ENCODE measurements around the gene SLC39A11. TPM values are rescaled to one million over a fixed set of nuclear protein-coding genes. Genes with fewer than 3 reads are reported as not detected.
A peak's percentile ranks its signal among the peaks of the same experiment; 100 is the strongest.

Gene SLC39A11
- total RNA-seq, 1 experiment from 2014 or later, result 56.1 TPM

DNA sequence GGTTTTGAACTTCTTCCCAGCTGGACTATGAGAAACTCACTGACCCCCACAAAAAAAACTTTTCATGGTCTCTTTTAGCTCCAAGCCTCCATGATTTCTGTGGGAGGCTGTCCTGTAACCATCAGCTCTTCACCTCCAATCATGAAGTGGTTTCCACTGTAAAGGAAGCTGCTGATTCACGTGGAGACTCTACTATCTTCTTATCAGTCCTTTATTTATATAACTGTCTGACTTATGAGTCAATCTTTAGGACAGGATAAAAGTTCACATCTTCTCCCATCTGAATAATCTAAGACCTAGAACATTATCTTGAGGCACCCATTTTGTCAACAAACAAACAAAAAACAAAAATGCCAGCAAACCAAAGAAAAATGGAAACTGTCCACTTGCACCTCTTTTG is 409.9 kb downstream of the SLC39A11 start:
- TF ChIP-seq TCF7L2 (IDR thresholded peaks at IDR 0.05; ENCODE audit: low read depth, low read length) (no peak), REST (IDR thresholded peaks at IDR 0.05; ENCODE audit: insufficient read depth in 1 of 2, low read depth in 2 of 2, low read length in 1 of 2) (no peak), POLR2AphosphoS5 (IDR thresholded peaks at IDR 0.05; ENCODE audit: low read depth, low read length) (no peak; the same call in 1 of the 2 replicates), SIN3A (IDR thresholded peaks at IDR 0.05; ENCODE audit: borderline replicate concordance, insufficient read depth, low read depth, low read length) (no peak)
- TF ChIP-seq, protein P1, sequence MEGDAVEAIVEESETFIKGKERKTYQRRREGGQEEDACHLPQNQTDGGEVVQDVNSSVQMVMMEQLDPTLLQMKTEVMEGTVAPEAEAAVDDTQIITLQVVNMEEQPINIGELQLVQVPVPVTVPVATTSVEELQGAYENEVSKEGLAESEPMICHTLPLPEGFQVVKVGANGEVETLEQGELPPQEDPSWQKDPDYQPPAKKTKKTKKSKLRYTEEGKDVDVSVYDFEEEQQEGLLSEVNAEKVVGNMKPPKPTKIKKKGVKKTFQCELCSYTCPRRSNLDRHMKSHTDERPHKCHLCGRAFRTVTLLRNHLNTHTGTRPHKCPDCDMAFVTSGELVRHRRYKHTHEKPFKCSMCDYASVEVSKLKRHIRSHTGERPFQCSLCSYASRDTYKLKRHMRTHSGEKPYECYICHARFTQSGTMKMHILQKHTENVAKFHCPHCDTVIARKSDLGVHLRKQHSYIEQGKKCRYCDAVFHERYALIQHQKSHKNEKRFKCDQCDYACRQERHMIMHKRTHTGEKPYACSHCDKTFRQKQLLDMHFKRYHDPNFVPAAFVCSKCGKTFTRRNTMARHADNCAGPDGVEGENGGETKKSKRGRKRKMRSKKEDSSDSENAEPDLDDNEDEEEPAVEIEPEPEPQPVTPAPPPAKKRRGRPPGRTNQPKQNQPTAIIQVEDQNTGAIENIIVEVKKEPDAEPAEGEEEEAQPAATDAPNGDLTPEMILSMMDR (IDR thresholded peaks at IDR 0.05), result no peak
- Histone ChIP-seq H3K36me3 (ENCODE audit: control insufficient read depth, insufficient read depth, low read length) (no peaks in the 10 kb centered on the region), H3K27me3 (ENCODE audit: control insufficient read depth, insufficient read depth, low read length) (no peaks in the 10 kb centered on the region), H3K4me3 (ENCODE audit: low read depth in 2 of 2, low read length in 2 of 2) (0 out of 4 replicates have a peak overlapping the region, but pooled peaks of 1 of the 2 experiments have one; percentile 2), H3K27ac (ENCODE audit: low read length) (peak overlapping the region; percentile 100), H3K4me1 (ENCODE audit: control insufficient read depth, insufficient read depth, low read length) (peaks cover 60% of the 10 kb centered on the region), H3K9me3 (ENCODE audit: control insufficient read depth, insufficient read depth, low read depth, low read length) (no peaks in the 10 kb centered on the region)
- in situ Hi-C loops (cut with HindIII; ENCODE audit: low pct_unique_long_range_greater_than_20kb, low sequenced_read_pairs), result no loop called here
- ChIA-PET CTCF (interaction anchor here (0.7 to 1.8 kb wide), 3 partner anchors 17 to 126 kb away, joined by 4 to 10 read pairs (median 6); no protein-coding TSS in a partner anchor), POLR2A (interaction anchor here (0.7 kb wide), 1 partner anchor 9 kb away, joined by 3 read pairs; no protein-coding TSS in a partner anchor)
- no peak for DNase-seq (ENCODE audit: low read depth, low spot score)
- intact Hi-C loops (cut with micrococcal nuclease; ENCODE audit: unreplicated experiment), result loop anchor here (2.0 to 10.0 kb wide), 2 partner anchors 20 to 118 kb away; no protein-coding TSS in a partner anchor
- TSS peak; percentile 58 for BruUV-seq (replicated peaks)
- ATAC-seq, result no peak

DNA sequence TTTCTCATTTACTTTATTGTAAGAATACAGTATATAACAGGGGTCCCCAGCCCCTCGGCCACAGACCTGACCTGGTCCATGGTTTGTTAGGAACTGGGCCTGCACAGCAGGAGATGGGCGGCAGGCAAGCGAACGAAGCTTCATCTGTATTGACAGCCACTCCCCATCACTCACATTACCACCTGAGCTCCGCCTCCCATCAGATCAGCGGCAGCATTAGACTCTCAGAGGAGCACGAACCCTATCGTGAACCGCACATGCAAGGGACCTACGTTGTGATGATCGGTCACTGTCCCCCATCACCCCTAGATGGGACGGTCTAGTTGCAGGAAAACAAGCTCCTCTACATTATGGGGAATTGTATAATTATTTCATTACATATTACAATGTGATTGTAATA is 410.6 kb downstream of the SLC39A11 start:
- ChIA-PET CTCF (interaction anchor here (1.8 kb wide), 1 partner anchor 125 kb away, joined by 6 read pairs; no protein-coding TSS in a partner anchor), POLR2A (interaction anchor here (0.5 to 0.9 kb wide), 2 partner anchors 14 to 22 kb away, joined by 9 to 12 read pairs; no protein-coding TSS in a partner anchor)
- no peak overlapping the region for H3K4me3 ChIP-seq (ENCODE audit: low read depth in 2 of 2, low read length in 2 of 2)
- in situ Hi-C loops (cut with HindIII; ENCODE audit: low pct_unique_long_range_greater_than_20kb, low sequenced_read_pairs), result no loop called here
- no peaks in the 10 kb centered on the region for H3K36me3 ChIP-seq (ENCODE audit: control insufficient read depth, insufficient read depth, low read length)
- intact Hi-C loops (cut with micrococcal nuclease; ENCODE audit: unreplicated experiment), result loop anchor here (2.0 to 10.0 kb wide), 2 partner anchors 19 to 117 kb away; no protein-coding TSS in a partner anchor
- no peaks in the 10 kb centered on the region for H3K27me3 ChIP-seq (ENCODE audit: control insufficient read depth, insufficient read depth, low read length)
- no peak for ATAC-seq
- no peak for DNase-seq (ENCODE audit: low read depth, low spot score)
- peaks cover 60% of the 10 kb centered on the region for H3K4me1 ChIP-seq (ENCODE audit: control insufficient read depth, insufficient read depth, low read length)
- H3K27ac ChIP-seq (ENCODE audit: low read length), result peak overlapping the region; percentile 100
- BruUV-seq (replicated peaks), result no TSS peak
- H3K9me3 ChIP-seq (ENCODE audit: control insufficient read depth, insufficient read depth, low read depth, low read length), result no peaks in the 10 kb centered on the region
- TF ChIP-seq REST (IDR thresholded peaks at IDR 0.05; ENCODE audit: insufficient read depth in 1 of 2, low read depth in 2 of 2, low read length in 1 of 2), result no peak
- no peak for TF ChIP-seq SIN3A (IDR thresholded peaks at IDR 0.05; ENCODE audit: borderline replicate concordance, insufficient read depth, low read depth, low read length)
- TF ChIP-seq POLR2AphosphoS5 (IDR thresholded peaks at IDR 0.05; ENCODE audit: low read depth, low read length), result no peak
- TF ChIP-seq, protein P1 (IDR thresholded peaks at IDR 0.05), result no peak
- TF ChIP-seq TCF7L2 (IDR thresholded peaks at IDR 0.05; ENCODE audit: low read depth, low read length), result no peak

All from Panc1 (cell line).